HPDE6-E6E7 (cell line): ENCODE data around the gene RACGAP1.
A peak's percentile ranks its signal among the peaks of the same experiment; 100 is the strongest.
"Not testable (repeated sequence)": the region's sequence is repeated elsewhere in the genome, so short reads cannot be mapped to it uniquely, and the experiment has no call there.

Source experiments
- DNase-seq: peaks from one replicate; pipeline ENCODE4 v3.0.0; 2011; ENCODE audit warnings: missing footprints; ENCODE audit errors: extremely low spot score

The RACGAP1 gene

DNA sequence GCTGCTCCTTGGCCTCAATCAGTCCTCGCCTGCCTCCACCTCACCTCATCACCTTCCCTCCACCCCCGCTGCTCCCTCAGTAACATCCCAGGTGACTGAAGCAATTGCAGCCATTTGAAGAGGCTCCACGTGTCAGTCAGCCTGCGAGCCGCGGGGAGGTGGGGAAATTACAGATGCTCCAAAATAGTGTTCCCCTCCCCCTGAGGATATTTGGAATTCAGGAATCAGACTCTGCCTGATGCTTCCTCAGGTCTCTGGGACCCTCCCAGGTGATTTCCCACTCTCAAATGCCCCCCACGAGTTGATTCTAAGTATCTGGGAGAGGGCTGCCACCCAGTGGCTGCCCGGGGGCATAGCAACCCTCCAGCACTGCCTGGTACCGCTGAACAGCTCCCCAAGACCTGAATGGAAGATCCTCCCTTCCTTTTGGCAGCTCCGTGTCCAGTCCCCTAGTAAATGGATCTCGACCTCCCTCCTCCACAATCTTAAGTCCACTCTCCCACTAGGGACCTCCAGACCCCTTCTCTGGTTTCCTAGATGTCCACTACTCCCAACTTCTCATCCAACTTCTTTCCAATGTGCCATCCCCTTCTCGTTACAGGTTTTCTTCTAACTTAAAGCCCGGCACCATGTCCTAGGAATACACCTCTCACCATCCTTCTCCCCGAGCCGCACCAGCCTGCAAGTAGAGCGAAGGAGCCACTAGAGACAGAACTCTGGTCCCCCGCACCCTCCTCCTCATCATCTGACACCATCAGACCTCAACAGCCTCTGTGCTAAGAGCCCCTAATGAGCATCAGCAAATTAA, 30.7 kb upstream of the RACGAP1 start:
- DNase-seq = peak; percentile 78

DNA sequence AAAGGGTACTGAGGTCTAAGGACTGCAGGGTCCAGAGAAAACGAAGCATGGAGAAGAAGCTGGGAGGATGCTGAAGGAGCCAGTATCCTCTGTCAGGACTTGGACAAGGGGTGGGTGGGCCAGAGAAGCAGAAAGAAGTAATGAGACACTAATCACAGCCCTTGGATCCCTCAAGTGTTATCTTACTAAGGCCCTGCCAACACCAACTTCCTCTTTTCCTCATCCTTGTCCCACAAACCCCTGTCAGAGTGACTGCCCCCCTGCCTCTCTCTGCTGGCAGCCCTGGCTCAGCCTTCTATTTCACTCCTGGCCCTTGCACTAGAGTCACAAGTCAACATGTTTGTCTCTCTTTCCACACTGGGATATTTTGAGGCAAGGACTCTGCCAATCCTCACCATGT, 28.3 kb upstream of the RACGAP1 start:
- no peak for DNase-seq

DNA sequence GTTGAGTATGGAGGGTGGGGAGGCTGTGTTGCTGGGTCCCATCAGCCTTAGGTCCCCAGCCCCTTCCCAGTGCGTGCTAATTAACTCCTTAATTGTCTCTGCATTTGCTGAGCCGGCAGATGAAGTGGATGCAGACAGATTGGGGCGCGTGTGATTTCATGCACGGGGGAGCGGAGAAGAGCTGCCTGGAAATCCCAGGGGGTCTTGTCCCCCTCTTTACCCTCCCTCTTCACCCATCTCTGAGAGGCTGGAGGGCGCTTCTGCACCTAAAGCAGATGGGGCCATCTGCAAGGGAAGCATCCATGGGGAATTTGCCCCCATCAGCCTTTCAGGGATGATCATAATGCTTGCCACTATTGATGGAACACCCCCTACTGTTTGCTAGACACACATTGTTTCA, 27.7 kb upstream of the RACGAP1 start:
- DNase-seq = no peak

DNA sequence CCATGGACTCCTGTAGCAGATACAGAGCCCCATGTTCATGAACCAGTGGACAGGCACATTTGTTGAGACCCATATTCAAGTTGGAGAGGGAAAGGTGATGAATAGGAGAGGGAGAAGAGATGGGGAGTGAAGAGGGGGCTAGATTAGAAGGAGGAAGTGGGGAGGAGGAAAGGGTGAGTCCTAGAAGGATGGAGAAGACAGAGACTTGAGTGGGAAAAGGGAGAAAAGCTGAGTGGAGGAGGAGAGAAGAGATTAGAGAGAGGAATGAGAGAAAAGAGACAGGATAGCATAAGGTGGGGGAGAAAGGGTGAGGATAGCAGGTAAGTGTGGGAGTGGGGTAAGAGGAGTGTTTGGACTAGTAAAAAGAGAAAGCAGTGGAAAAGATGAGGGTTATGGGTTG, 27.2 kb upstream of the RACGAP1 start:
- DNase-seq = no peak

DNA sequence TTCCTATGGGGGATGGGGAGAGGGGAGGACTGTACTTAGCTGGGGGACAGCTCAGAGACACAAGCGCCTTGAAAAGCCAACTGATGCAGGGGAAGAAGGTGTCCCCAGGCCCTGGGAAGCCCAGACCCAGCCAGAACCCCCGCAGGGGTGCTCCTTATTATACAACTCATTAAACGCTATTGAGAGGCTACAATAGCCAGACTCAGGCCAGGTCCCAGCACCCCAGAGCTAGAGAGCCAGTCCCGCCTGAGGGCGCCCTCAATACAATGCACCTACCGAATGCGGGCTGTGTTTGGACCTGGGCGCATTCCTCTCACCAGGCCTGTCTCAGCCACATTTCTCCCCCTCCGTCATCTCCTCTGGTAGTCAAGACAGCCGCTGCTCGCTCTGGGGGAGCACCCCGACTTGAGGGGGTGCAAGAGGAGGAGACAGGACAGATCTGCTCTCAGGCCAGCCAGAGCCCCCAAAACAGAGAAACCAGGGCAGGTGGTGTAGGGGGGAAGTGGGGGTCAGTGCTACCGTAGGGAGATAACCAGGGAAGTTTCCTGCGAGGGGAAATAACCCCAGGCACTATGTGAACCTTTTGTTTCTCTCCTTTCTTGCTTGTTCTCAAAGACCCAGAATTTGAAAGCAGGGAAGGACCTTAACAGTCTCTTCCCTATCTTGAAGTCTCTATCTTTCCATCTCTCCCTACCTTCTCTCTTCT, 26.0 kb upstream of the RACGAP1 start:
- no peak for DNase-seq

DNA sequence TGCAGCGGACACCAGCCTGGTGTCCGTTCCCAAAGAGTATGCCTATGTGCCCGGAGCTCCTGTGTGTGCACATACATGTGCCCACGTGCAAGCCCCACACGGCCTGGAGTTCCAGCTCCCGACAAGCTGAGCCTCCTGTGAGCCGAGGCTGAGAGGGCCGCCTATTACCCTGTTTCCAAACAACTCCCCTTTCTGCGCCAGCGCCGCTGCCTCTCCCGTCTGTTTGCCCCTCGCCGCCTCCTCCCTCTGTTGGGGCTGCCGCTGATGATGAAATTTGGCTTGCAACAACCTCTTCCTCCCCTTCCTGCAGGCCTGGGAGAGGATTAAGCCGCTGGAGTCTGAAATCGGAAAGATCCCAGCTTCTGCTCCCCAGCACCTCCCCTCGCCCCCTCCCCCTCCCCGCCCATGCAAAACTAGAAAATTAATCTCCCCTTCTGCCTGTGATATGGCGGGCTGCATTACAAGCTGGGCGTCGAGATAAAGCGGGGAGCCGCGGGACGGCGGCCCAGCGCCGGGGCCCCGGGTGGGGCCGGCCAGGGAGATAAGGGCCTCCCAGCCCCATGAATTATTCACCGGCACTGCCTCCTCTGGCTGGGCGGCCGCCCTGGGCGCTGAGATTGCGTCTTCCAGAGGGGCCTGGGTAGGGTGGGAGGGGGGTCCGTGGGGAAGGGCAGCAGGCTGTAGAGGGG, 25.3 kb upstream of the RACGAP1 start:
- no peak for DNase-seq

DNA sequence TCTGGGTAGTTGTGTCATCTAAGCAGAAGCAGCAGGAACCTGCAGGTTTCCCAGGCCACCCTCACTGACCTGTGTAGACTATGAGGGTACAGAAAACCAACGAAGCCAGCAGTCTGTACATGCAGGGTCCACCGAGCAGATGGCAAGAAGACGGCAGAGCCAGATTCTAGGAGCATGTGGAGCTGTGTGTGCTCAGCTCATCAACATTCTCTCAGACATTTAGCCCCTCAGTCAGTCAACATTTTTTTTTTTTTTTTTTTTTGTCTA, 24.8 kb upstream of the RACGAP1 start:
- no peak for DNase-seq

DNA sequence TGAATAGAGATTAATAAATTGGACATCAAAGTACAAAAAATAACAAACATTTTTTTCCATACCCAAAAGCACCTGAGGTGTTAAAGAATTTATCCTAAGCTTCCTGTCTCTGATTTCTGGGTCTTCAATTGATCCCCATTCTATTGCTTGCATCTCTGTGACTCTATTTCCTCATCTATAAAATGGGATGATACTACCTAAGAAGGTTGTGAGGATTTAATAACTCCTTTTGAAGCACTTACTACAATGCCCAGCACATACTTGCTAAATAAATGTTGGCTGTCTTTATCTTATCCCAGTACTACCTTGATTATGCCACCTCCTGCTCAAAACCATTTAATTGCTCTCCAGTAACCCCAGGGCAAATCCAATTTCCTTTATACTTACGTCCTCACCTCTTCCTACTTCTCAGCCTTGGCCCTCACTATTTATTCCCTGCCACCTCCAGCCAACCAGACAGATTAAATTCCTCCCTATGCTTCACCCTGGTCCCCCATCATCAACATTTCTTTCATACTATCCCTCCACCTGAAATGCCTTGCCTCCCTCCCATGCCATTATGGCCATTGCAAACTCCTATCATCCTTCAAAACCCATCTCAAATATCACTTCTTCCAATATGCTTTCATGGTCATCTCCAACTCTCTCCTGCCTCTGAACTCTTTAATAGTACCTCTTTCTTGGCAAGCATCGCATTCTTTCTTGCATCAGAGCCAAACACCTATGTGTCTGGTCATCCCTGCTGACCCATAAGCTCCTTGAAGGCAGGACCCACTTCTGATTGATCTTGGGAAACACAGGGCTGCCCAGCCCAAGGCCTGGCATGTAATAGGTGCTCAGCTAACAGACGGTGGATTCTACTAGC, 24.2 kb upstream of the RACGAP1 start:
- no peak for DNase-seq

DNA sequence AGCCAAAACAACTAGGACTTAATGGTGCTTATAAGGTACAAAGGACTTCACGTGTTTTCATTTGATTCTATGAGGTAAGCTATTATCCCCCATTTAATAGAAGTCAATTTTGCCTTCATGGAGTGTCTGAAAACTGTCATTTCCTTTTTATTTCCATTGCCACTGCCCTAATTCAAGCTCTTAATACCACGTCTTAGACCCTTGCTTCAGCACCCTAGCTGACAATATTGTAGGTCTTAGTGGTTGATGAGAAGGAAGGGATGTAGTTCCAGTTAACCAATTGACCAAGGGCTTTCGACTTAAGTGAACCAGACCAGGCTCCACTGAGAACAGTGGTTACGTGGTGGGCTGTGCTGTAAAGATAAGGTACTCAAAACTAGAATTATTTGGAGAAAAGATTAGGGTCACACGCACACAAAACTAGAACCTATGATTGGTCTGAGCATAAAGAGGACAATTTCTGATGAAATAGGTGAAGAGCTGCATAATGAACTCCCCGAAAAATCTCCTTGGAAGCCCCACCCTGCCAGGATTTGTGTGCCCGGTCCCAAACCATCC, 22.5 kb upstream of the RACGAP1 start:
- DNase-seq = no peak

DNA sequence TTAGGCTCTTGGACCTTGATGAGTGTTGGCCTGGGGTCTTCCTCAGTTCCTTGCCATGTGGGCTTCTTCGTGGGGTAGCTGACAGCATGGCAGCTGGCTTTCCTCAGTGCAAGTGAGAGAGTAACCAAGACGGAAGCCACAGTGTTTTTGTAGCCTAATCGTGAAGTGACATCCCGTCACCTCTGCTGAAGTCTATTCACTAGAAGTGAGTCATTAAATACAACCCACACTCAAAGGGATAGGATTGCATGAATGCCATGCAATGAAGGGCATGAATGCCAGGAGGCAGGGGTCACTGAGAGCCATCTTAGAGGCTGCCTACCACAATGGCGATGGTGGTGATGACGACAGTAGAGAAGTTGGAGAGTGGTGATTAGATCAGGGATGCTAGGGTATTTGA, 18.6 kb upstream of the RACGAP1 start:
- no peak for DNase-seq

DNA sequence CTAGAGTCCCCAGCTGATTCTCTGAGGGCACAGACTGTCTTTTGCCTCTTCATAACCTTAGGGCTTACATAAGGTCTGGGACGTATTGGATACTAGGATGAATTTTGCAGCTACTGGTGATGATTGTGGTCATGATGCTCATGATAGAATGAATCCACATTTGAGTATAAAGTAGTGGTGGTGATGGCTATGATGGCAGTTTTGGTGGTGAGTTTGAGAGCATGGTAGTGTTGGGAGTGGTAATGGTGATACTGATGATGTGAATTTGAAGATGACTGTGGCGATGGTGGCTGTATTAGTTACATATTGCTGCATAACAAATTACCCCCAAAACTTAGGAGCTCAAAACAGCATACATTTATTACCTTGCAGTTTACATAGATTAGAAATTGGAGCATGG, 18.0 kb upstream of the RACGAP1 start:
- DNase-seq = no peak

DNA sequence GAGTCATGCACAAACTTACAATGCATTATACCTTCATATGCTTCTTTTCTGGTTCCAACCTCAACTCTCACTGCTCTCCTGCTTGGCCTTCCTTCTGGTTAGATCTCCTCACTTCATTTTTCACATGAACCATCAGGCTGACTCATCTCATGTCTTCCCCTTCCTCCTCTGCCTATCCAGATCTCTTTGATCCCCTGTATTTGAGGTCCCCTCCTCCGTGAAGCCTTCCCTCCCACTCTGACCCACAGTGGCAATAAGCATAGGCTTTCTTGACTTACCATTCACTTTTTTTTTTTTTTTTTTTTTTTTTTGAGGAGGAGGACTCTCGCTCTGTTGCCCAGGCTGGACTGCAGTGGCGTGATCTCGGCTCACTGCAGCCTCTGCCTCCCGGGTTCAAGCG, 17.4 kb upstream of the RACGAP1 start:
- DNase-seq = no peak

DNA sequence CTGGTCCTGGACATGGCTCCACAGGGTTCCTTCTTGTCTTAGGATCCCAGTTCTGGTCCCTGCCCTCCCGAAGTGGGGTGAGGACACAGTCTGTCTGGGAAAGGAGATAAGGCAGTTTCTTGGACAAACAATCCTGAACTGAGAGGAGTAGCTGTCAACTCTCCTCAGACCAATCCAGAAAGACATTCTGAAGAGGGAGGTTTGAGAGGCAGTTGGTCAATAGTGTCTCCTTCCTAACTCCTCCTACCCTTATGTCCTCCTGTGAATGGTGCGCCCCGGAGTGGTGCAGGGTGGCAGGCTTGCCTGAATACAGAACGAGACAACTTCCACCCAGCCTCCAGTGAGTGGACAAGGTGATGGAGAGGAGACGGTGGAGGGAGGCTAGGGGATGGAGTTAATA, 16.7 kb upstream of the RACGAP1 start:
- DNase-seq = no peak

DNA sequence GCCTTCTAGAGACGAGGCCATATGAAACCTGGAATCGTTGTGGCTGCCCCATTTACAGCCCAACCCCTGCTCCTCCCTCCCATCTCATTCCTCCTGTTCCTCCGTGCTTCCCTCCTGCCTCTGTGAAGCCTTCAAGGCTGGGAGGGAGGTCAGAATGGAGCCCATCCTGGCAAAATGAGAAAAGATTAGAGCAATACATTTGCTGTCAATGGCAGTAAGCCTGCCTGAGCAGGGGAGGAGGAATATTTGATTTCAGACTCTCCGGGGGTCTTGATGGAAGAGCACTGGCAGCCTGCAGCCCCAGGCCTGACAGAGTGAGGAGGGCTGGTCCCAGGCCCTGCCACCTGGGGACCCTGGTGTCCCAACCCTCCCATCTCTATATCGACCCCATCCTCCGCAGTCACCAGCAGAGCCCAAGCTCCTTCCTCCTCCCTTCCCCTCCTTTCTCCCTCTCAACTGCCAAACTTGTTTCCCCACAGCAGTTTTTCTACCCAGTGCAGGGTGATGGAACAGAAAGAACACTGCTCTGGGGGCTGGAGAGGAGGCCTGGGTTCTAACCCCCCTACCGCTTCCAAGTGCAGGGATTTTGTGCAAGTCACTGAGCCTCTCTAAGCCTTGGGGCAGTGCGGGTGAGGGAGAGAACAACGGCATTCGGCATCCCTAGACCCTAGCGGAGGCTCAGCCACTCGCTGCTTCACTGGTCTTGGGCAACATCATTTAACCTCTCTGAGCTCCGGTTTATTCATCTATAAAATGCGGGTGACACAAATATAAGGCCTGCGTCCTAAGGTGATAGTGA, 16.0 kb upstream of the RACGAP1 start:
- DNase-seq = no peak

DNA sequence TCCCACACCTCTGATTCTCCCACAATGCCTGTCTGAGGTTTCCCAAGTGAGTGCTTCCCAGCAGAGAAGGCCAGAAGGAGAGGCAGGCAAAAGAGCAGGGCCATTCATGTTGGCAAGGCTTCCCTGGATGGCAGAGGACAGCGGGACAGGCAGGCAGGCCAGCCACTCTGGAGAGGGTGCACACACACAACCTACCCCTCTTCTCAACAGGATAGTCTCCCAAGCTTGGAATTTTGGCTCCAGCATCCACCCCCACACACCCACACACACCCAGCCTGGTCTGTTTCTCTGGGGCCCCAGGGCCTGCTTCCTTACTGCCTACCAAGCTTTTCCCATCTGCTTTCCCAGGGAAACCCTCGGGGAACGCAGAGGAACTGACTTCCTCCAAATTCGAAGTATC, 15.4 kb upstream of the RACGAP1 start:
- DNase-seq = no peak

DNA sequence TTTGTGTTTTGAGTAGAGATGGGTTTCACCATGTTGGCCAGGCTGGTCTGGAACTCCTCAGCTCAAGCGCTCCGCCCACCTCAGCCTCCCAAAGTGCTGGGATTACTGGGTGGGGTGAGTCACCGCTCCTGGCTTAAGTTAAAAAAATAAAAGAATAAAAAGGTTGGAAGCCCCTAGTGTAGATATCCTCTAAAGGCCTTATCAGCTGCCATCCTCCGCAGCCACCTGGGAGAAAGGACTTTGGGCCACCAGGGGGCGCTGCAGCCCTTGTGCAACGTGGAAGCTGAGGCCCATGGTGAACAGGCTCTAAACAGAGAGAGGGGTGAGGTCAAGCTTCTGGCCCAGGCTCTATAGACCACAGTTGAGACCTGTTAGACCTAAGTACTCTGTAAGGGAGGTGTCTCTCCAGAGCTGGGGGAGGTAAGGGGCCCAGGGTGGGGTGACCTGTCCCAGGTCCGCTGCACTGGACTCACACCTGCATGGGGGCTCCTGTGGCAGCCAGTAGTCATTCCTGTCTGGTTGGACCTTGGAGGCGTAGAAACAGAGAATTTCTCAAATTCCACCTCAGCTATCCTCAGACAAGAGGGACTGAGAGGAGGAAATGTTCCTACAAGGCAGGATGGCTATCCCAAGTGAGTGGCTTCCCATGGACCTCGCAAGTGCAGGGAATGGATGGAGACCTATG, 14.0 kb upstream of the RACGAP1 start:
- peak; percentile 68 for DNase-seq

DNA sequence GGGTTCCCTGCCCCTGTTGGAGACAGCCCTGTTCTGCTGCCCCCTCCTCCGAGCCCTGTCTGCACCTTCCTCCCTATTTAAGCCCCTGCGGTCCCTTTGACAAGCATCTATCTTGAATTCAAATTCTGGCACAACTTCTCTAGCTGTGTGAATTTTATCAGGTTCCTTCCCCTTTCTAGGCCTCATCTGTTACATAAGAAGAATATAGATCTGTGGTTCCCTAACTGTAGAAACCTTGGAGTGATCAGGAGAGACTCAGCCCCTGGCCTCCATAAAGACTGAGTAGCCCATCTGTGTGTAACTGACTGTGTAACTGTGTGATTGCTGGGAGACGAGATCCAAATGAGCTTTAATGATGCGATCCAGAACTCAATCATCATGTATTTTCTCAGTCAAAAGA, 13.0 kb upstream of the RACGAP1 start:
- DNase-seq = no peak

DNA sequence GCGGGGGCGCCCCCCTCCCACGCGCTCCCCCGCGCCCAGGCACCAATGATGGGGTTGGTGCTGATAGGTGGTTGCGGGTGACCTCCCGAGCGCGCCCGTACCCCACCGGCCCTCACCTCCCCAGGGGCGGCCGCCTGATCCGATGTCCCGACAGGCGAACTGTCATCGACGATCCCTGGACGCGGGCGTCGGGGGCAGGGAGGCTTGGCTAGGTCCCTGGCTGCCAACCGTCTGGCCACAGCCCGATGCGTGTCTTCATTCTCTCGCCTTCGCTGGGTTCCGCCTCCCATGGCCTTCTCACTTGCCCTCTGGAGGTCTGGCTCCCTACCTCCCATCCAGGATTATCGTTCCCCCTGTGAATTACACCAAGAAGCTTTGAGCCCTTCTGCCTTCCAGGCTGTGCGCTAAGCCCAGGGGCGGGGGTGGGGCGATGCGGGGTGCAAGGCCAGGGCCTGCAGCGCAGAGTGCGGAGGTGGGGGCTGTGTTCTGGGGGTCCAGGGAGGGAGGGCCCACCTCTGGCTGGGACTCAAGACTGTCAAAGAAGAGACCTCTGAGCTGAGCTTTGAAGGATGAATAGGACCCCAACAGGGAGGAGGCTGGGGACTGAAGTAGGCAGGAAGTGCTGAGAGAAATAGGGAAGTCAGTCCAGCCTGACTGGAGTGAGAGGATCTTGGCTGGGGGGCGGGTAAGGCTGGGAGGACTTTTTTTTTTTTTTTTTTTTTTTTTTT, 7.7 kb upstream of the RACGAP1 start:
- no peak for DNase-seq

DNA sequence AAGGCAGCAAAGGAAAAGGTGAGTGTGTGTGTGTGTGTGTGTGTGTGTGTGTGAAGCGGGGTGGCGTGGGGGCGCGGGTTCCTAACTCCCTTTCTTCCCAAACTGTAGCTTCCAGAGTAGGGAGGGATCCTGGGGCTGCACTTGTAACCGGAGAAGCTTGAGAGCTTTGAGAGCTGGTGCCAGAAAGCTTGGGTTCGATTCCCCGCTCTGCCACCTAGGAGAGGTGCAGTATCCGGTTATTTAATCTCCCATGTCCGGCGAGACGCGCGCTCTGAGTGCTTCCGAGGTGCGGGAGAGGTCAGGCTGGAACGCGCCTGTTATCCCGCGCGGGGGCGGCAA, 7.2 kb upstream of the RACGAP1 start:
- no peak for DNase-seq

DNA sequence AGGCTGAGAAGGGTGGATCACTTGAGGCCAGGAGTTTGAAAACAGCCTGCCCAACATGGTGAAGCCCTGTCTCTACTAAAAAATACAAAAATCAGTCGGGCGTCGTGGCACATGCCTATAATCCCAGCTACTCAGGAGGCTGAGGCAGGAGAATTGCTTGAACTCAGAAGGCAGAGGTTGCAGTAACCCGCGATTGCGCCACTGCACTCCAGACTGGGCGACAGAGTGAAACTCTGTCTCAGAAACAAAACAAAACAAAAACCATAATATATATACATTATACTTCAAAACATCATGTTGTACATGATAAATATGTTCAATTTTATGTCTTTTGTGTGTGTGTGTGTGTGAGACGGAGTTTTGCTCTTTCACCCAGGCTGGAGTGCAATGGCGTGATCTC, 5.2 kb upstream of the RACGAP1 start:
- DNase-seq = not testable (repeated sequence)
